Right cardiac atrium (tissue), 5 donors: Measurements from ENCODE around the gene OSR1. TPM values are rescaled to one million over a fixed set of nuclear protein-coding genes. Genes with fewer than 3 reads are reported as not detected.

Source experiments
- ATAC-seq, 2 donors: fragments of 200-7000 bp; cut with Tn5 transposase; one replicate each; pipeline versions ENCODE4 v1.8.0 to v1.9.1; 2020; ENCODE audit warnings: moderate library complexity in 2 of 2, mild to moderate bottlenecking in 1 of 2
- DNase-seq, 3 donors: peaks; one replicate each; pipeline ENCODE4 v3.0.0-alpha.2; 2020
- H3K27ac ChIP-seq: one replicate; pipeline ENCODE4 v1.5.1; 2013; ENCODE audit warnings: mild to moderate bottlenecking, low read length, control low read depth, moderate library complexity
- H3K27me3 ChIP-seq: one replicate; pipeline ENCODE4 v1.6.1; 2013; ENCODE audit not compliant: control insufficient read depth, insufficient read depth
- H3K4me1 ChIP-seq: one replicate; pipeline ENCODE4 v1.6.1; 2013; ENCODE audit warnings: low read length; ENCODE audit not compliant: control insufficient read depth, insufficient read depth
- H3K4me3 ChIP-seq: one replicate; pipeline ENCODE4 v1.5.1; 2013; ENCODE audit warnings: low read length, control low read depth
- H3K9me3 ChIP-seq: one replicate; pipeline ENCODE4 v1.6.1; 2013; ENCODE audit warnings: low read length; ENCODE audit not compliant: control insufficient read depth
- WGBS: extraction: QIAGEN DNeasy Blood & Tissue Kit; methylation state at CpG from one replicate; pipeline ENCODE4 v1.1.7; 2013; 5-methylcytosine and 5-hydroxymethylcytosine counted together
- intact Hi-C, 4 donors: fragments of 100-400 bp; cut with DNase I; formaldehyde crosslinking; loops; one replicate each; pipeline versions ENCODE4 v1.11.0 to v1.14.0; 2022 to 2023
- polyA plus RNA-seq: library from polyadenylated mRNA; stranded (reverse); fragments of 200-250 nt; gene quantifications from one replicate; pipeline ENCODE4 v1.2.3, GENCODE V29; 2013
- total RNA-seq, 4 donors: library from RNA; stranded (reverse); fragmentation: NEBNext Ultra II Directional; extraction: Animal tissue kit (Norgen Biotek cat#: 25700); gene quantifications; one replicate each; pipeline ENCODE4 v1.2.1, GENCODE V29; 2021
- donor health status: healthy with polysubstance abuse.
- donor health status: DM: no; HTN: yes; CAD: no.
- donor health status: DM: no; HTN: no; CAD: no.
- donor health status: DM: no; HTN: yes; CAD: no; lungs with severe emphysema.
- donor health status: DM: yes; HTN: yes; CAD: no.

Gene OSR1
- total and polyA plus RNA-seq, 5 donors, result 5.7 to 26.5 (median 8.8) TPM

DNA sequence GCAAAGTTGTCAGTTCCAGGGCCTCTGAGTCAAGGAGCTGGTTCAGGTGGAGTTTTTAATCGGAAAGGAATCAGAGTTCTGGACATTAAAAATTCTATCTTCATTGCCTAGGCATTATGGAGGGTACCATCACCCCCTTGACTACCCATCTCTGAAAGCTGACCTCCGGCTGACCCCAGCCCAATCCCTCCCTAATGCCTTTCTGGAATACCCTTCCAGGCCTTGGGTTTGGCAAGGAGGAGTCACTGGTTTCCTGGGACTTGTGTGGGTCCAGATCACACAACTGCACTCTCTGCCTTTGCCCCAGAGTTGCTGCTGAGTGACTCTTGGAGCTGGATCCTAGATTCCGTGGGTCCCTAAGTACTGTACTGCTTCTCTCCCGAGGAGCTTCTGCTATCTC lies 1.0 kb upstream of the OSR1 start:
- WGBS, result 77% methylated on average over 4 of the region's 4 CpGs
- H3K9me3 ChIP-seq, result no peaks in the 10 kb centered on the region
- H3K27ac ChIP-seq, result no peak overlapping the region
- no peak overlapping the region for H3K4me3 ChIP-seq
- peak in 2 of 3 donors; percentile 12 to 51 for DNase-seq
- no peaks in the 10 kb centered on the region for H3K27me3 ChIP-seq
- H3K4me1 ChIP-seq, result peaks cover 5% of the 10 kb centered on the region
- no peak for ATAC-seq
- intact Hi-C loops, result loop anchor here in 2 of 4 donors (10.0 kb wide), 2 partner anchors 365 to 375 kb away; no protein-coding TSS in a partner anchor

DNA sequence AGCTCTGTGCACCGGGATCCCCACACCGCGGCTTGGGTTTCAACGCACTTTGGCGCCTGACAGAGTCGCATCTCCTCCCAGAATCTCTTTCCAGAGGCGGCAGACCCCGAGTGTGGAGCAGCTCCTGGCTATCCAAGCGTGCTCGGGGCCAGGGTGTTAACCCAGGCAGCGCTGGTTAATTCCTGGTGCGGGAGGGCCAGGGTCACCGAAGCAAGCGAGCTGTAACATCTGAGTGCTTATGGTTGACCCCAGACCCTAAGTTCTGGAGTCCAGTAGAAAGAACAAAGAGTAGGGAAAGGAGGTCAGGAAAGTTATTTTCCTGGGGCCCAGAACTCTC lies 566 bp upstream of the OSR1 start:
- ATAC-seq (no peak), DNase-seq (no peak)
- WGBS, result 16% methylated on average over 14 of the region's 14 CpGs
- peak overlapping the region; percentile 71 for H3K27ac ChIP-seq
- no peaks in the 10 kb centered on the region for H3K27me3 ChIP-seq
- H3K9me3 ChIP-seq, result no peaks in the 10 kb centered on the region
- H3K4me1 ChIP-seq, result peaks cover 6% of the 10 kb centered on the region
- intact Hi-C loops, result loop anchor here in 2 of 4 donors (10.0 kb wide), 2 partner anchors 364 to 374 kb away; no protein-coding TSS in a partner anchor
- peak overlapping the region; percentile 54 for H3K4me3 ChIP-seq

DNA sequence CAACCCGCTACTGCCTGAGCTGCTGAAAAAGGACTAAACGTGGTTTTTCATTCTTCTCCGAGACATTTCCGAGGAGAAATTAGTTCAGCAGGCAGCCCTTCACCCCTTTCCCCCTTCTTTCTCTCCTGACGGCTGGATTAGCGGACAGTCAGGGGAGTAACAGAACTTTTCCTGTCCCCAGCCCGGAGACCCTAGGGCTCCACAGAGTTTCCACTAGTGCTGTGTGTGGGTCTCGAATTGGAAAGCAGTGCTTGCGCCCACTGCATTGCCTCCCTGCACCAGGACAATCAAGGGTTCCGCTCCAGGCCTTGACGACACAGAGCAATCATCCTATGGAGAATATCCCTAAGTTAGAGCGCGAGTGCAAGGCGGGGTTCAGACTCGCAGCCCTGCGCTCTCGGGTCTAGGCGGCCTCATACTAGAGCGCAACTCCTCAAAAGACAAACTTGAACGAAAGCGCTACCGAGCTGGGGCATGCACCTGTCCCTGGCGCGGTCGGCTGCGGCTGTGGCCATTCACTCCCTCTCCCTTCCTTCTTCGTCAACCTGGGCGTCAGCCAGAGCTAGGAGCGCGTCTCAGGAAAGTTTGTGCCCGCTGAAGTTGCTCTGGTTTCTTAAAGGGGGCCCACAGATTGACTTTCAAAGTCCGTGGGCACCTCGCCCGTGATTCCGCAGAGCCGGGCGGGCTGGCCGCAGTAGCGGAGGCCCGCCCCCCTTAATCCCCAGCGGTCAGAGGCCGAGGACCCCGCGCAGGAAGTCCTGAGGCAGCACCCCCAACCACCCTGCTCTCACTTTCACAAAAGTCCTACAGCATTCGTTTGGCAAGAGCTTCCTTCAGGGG lies 801 bp downstream of the OSR1 start:
- intact Hi-C loops, result loop anchor here in 2 of 4 donors (10.0 kb wide), 2 partner anchors 363 to 373 kb away; no protein-coding TSS in a partner anchor
- ATAC-seq (peak; percentile 10 to 27), DNase-seq (peak in 2 of 3 donors; percentile 64 to 73)
- Histone ChIP-seq H3K27me3 (no peaks in the 10 kb centered on the region), H3K4me1 (peaks cover 6% of the 10 kb centered on the region), H3K9me3 (no peaks in the 10 kb centered on the region), H3K27ac (peak overlapping the region; percentile 61), H3K4me3 (peak overlapping the region; percentile 54)
- 3% methylated on average over 45 of the region's 45 CpGs for WGBS

DNA sequence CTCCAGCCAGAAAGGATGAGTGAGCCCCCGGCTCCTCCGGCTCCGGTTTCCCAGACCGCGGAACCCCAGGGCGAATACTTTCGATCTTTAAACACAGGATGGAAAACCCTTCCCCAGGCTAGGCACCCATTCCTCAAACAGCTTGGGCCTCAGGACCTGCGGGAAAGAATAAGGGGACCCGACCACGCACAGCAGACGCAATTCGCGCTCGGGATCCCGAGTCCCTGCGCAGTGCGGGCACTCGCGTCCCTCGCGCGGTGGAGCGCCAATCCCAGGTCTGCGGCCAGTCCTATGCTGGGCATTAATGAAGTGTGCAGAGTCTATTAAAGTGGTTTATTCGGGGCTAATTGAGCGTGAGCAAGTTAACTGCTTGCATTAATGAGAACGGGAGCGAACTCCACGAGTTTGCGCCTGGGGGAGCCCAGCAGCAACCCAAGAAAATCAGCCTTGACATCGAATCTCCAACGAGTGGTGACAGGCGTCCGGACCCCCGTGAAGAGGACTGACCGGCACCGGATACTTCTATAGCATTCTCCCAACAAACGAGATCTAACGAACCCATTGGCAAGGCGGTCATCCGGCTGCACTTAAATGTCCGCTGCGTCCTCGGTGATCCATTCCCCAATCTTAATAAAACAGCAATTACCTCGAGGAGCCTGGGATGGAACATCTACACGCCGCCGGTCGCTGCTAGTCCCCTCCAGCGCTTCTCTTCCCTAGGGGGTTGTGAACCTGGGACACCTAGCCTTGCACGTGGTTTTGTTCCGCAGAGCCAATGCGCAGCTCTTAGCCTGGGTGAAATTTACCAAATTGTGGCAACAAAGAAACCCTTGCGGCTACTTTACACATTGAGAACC lies 1.6 kb downstream of the OSR1 start:
- Histone ChIP-seq H3K4me1 (peaks cover 6% of the 10 kb centered on the region), H3K27ac (peak overlapping the region; percentile 50), H3K9me3 (no peaks in the 10 kb centered on the region), H3K4me3 (peak overlapping the region; percentile 54), H3K27me3 (no peaks in the 10 kb centered on the region)
- peak in 1 of 3 donors; percentile 49 for DNase-seq
- intact Hi-C loops, result loop anchor here in 2 of 4 donors (10.0 kb wide), 2 partner anchors 362 to 372 kb away; no protein-coding TSS in a partner anchor
- ATAC-seq, result no peak
- 14% methylated on average over 54 of the region's 54 CpGs for WGBS

DNA sequence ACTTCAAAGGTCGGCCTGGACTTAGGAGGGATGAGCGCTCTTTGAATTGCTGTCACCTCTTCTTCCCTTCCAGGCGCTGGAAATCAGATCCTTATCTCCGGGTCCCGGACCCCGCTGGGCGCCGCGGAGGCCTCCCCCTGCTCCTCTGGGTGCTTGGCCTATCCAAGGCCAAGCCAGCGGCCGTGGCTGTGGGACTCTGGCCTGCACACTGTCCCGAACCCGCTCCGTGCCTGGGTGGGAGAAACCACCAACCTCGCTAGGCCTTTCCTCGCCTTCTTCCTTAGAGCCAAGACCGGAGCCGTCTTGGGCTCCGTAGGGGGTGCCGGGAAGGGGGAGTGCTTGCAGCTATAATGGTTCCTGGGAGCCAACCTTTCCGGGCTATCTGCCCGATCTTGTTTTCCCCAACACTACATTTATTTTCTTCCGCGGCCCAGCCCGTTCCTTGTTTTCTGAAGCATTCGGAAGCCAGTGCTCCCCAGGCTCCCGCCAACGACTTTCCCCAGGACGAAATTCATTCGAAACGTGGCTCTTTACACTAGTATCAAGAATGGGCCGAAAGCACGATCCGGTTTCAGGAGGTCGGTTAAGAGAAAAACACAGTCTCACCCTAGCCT lies 2.4 kb downstream of the OSR1 start:
- Histone ChIP-seq H3K4me3 (peak overlapping the region; percentile 54), H3K27me3 (no peaks in the 10 kb centered on the region), H3K27ac (peak overlapping the region; percentile 50), H3K9me3 (no peaks in the 10 kb centered on the region), H3K4me1 (peaks cover 6% of the 10 kb centered on the region)
- WGBS, result 43% methylated on average over 35 of the region's 35 CpGs
- DNase-seq (peak in 2 of 3 donors; percentile 46 to 64), ATAC-seq (no peak)
- intact Hi-C loops, result loop anchor here in 2 of 4 donors (10.0 kb wide), 2 partner anchors 361 to 371 kb away; no protein-coding TSS in a partner anchor

DNA sequence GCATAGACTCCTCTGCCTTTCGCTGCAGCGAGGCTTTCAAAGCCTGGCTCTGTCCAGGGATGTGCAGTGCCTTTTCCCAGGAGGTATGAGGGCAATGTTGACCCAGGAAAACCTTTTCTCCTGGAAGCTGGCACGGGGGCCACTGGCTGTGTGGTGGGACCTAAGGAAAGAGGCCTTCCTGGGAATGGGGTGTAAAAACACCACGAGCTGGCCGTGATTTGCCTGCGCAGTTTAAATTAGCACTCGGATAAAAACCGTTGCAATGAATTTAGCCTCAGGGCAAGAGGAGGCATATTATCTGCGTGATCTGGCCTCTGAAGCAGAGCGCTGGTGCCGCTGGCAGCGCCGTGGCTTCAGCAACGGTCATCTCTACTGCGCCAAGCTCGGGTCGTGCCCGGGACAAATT lies 3.0 kb downstream of the OSR1 start:
- peaks cover 6% of the 10 kb centered on the region for H3K4me1 ChIP-seq
- ATAC-seq (no peak), DNase-seq (no peak)
- H3K4me3 ChIP-seq, result peak overlapping the region; percentile 54
- no peaks in the 10 kb centered on the region for H3K27me3 ChIP-seq
- H3K27ac ChIP-seq, result peak overlapping the region; percentile 3
- no peaks in the 10 kb centered on the region for H3K9me3 ChIP-seq
- WGBS, result 63% methylated on average over 18 of the region's 18 CpGs
- intact Hi-C loops, result loop anchor here in 2 of 4 donors (10.0 kb wide), 2 partner anchors 361 to 371 kb away; no protein-coding TSS in a partner anchor

DNA sequence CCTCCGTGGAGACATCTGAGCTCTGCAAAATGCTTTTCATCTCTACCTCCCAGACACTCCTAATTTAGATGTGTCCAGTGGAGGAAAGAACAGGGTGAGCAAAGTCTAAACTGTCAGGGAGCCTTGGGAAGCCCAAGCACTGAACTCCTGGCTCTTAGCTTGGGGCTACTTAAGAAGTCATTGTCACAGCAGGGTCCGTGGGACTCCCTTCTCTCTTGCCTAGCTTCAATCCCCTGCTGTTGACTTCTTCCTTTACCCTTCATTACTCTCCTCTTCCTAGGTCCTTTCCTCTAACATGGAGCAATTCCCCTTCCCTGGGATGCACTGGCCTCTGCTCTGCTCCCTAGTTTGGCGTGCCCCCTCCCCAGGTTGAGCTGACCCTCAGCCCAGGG lies 3.4 kb downstream of the OSR1 start:
- intact Hi-C loops, result loop anchor here in 2 of 4 donors (10.0 kb wide), 2 partner anchors 360 to 370 kb away; no protein-coding TSS in a partner anchor
- WGBS, result 61% methylated on average over 3 of the region's 3 CpGs
- Histone ChIP-seq H3K27ac (peak overlapping the region; percentile 3), H3K4me3 (peak overlapping the region; percentile 6), H3K27me3 (no peaks in the 10 kb centered on the region), H3K9me3 (no peaks in the 10 kb centered on the region), H3K4me1 (peaks cover 6% of the 10 kb centered on the region)
- ATAC-seq (no peak), DNase-seq (no peak)

DNA sequence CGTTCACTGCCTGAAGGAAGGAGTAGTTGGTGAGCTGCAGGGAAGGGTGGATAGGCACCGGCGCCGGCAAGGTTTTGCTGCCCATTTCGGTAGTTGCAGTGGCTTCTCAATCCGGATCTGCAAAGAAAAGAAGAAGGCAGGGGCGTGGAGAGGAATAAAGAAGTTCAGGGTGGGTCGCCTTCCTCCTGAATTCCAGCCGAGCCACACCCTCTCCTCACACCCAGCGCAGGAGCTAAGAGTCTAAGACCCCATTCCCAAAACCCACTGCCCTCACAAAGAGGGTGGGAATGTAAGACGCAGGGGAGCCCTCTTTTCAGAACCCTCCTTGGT lies 4.7 kb downstream of the OSR1 start:
- intact Hi-C loops, result loop anchor here in 2 of 4 donors (5.0 to 10.0 kb wide), 3 partner anchors 359 to 509 kb away; no protein-coding TSS in a partner anchor
- H3K9me3 ChIP-seq, result no peaks in the 10 kb centered on the region
- 62% methylated on average over 11 of the region's 11 CpGs for WGBS
- no peak overlapping the region for H3K27ac ChIP-seq
- no peak for DNase-seq
- H3K27me3 ChIP-seq, result no peaks in the 10 kb centered on the region
- ATAC-seq, result no peak
- no peak overlapping the region for H3K4me3 ChIP-seq
- peaks cover 6% of the 10 kb centered on the region for H3K4me1 ChIP-seq

DNA sequence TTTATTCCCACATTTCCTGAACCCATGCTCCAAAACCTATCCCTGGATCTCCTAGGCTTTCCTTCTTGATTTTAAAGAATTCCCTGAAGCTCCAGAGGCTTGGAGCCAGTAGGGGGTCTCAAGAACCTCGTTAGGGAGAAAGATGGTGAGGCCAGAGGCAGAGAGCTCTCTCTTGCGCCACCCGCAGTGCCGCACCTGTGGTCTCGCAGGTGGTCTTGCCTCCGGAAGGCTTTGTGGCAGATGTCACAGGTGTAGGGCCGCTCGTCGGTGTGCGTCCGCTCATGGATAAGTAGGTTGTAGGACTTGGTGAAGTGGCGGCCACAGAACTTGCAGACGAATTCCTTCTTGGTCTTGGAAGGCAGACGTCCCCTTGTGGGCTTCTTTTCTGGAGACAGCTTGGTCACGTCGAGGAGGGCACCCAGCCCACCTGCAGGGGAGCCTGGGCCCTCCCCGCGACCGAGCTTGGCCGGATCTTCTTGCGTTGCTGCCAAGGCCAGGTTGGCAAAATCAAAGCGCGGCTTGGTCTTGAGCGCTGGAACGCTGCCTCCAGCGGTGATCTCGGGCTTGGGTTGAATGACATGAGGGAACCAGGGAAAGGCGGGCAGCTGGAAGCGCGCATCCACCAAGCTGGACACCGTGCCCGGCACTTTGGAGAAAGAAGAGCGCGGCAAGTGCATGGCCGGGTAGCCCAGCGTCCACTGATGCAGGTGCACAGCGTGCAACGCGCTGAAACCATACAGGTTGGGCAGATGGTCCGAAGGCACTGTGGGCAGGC lies 5.3 kb downstream of the OSR1 start:
- ATAC-seq (no peak), DNase-seq (peak in 1 of 3 donors; percentile 50)
- intact Hi-C loops, result loop anchor here in 2 of 4 donors (5.0 to 10.0 kb wide), 3 partner anchors 358 to 509 kb away; no protein-coding TSS in a partner anchor
- 59% methylated on average over 40 of the region's 40 CpGs for WGBS
- H3K9me3 ChIP-seq, result no peaks in the 10 kb centered on the region
- no peaks in the 10 kb centered on the region for H3K27me3 ChIP-seq
- H3K4me1 ChIP-seq, result peaks cover 6% of the 10 kb centered on the region
- H3K4me3 ChIP-seq, result no peak overlapping the region
- no peak overlapping the region for H3K27ac ChIP-seq
